Measurements from ENCODE around the gene KDM4C.

Gene KDM4C

DNA sequence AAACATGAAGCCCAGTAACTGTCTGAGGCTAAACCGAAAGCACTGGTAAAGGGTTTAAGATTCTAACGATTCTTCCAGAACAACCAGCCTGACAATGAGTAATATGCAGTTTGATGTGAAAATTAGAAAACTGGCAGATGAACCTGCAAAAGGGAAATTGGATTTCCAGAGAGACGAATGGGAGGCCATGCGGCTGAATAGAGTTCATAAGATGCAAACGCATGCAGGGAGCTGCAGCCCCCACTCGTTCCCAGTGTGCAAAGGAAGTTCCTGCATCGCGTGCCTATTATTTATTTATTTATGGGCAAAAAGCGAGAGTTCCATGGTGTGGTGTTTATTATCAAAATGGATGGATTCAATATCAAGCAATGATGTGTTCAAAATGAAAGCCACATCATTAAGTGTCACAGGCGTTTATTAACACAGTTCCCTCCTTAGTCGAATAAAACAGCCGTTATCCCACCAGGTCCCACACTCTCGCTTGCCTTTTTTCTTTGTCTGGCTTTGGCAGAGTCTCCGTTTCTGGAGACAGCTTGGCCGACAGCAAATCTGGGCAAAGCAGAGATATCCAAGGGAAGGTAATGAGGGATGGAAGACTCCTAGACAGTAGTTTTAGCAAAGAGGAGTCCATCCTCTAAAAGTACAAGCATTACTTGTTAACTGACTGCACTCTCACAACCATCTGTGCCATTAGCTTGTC, 451.4 kb downstream of the KDM4C start:
- DNase-seq: peak in 8 of 51 donors; percentile 3 to 38 (median 19)

GRCh38 chr9:7209990-7210389, 452.2 kb downstream of the KDM4C start:
- no peak for DNase-seq

DNA sequence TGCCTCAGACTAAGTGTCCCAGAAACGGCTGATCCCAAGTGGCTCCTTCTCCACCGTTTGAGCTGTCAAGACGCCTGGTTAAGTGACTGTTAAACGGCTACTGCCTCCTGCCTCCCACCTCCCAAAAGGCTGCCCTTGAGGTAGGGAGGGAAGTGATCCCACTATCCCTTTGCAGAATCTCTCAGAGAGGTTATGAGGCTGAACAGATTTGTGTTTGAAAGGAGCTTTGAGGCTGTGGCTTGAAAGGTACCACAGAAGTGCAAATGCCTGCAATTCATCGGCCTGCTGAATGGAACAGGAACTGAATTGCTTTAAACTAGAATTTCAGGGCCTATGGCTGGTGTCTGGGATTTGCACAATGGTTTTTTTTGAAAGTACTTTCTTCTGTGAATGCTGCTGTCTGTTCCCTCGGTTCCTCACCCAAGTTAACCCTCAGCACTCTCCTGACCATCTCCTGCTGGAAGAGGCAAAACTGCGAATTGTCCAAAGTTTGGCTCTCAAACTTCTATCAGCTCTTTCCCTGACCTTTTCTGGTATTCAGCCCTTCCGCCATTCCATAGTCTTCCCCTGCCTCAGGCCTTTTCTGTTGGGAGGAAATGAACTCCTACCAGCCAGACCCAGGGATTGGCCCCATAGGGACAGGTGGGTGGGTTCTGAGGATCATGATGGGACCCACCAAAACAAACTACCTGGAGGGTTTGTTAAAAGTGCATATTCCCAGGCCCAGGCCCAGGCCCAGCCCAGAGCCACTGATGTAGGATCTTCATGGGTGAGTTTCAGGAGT, 453.3 kb downstream of the KDM4C start:
- DNase-seq: peak in 4 of 51 donors; percentile 1 to 28 (median 10)

GRCh38 chr9:7211657-7212056, 453.9 kb downstream of the KDM4C start:
- DNase-seq: no peak

DNA sequence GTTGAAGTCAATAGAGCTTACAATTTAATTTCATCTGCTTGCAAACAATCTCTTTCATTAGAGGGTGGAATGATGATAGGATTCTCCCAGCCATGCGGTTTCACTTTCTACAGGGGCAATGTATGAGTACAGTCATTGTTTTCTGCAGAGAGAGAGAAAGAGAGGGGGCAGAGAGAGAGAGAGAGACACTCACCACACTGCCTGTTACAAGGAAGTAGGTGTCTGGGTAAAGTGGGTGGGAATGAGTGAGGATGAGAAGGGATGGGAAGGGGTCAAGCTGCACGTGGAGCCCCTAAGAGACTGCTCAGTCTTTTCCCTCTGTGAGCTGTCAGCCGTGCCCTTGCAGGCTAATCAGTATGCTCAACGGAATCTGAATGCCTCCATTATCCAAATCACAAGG, 454.3 kb downstream of the KDM4C start:
- DNase-seq: peak in 23 of 51 donors; percentile 4 to 66 (median 20)

GRCh38 chr9:7216004-7216841, 458.4 kb downstream of the KDM4C start:
- no peak for DNase-seq

DNA sequence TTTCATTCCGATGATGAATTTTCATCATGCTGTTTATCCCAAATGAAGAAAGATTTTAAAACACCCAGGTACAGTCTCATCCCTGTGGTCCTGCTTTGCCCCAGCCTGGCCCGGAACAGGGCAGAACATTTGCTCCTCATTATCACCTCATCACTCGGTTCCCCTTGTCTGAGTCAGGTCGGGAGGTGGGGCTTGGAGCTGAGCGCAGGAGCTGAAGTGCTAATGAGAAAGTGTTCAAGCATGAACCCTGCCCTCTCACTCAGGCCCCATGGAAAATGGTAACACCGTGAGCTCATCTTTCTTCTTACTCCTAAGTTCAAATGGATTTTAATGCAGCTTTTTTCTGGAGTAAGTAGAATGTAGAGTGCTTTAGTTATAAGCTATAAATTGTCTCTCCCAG, 466.2 kb downstream of the KDM4C start:
- no peak for DNase-seq
